H1 (cell line): Measurements from ENCODE around the gene SHISA6. TPM values are rescaled to one million over a fixed set of nuclear protein-coding genes. Genes with fewer than 3 reads are reported as not detected.
A peak's percentile ranks its signal among the peaks of the same experiment; 100 is the strongest.

ENCODE experiments used
- ATF3 ChIP-seq: IDR thresholded peaks from 2 replicates; pipeline ENCODE4 v1.6.1; 2011; ENCODE audit warnings: low read depth, mild to moderate bottlenecking, low read length; ENCODE audit not compliant: insufficient read depth
- BRCA1 ChIP-seq: IDR thresholded peaks from 2 replicates; pipeline ENCODE4 v1.6.1; 2012; ENCODE audit warnings: low read depth, low read length, improper control_type of control experiment
- CBX5 ChIP-seq: fragments of 300-800, 300-1000 bp; sonication (generic); IDR thresholded peaks from 2 replicates; pipeline ENCODE4 v1.7.1; 2016; ENCODE audit warnings: antibody characterized with exemption, low read length, low read depth
- CBX8 ChIP-seq: fragments of 300-800, 300-1000 bp; sonication (generic); IDR thresholded peaks from 2 replicates; pipeline ENCODE4 v1.7.1; 2016; ENCODE audit warnings: low read depth, low read length, borderline replicate concordance
- CHD2 ChIP-seq: IDR thresholded peaks from 2 replicates; pipeline ENCODE4 v1.6.1; 2012; ENCODE audit warnings: low read length, improper control_type of control experiment
- CTCF ChIP-seq, 3 experiments: IDR thresholded peaks; 1 replicate in 2 of 3; 2 replicates in 1 of 3; pipeline versions ENCODE4 v1.5.1 to v1.6.1; 2011; ENCODE audit warnings: low read length in 3 of 3, mild to moderate bottlenecking in 3 of 3, inconsistent platforms in 2 of 3, low read depth in 1 of 3, moderate library complexity in 1 of 3; ENCODE audit not compliant: insufficient read depth in 1 of 3; ENCODE audit errors: control extremely low read depth in 1 of 3
- GTF2F1 ChIP-seq: IDR thresholded peaks from 2 replicates; pipeline ENCODE4 v1.6.1; 2012; ENCODE audit warnings: low read depth, low read length, improper control_type of control experiment, borderline replicate concordance
- HDAC6 ChIP-seq: IDR thresholded peaks from one replicate; pipeline ENCODE4 v1.7.1; 2012; ENCODE audit warnings: low read depth, mild to moderate bottlenecking, inconsistent platforms, low read length, moderate library complexity
- KDM4A ChIP-seq: IDR thresholded peaks from one replicate; pipeline ENCODE4 v1.7.1; 2012; ENCODE audit warnings: low read depth, mild to moderate bottlenecking, moderate library complexity, low read length, inconsistent platforms; ENCODE audit not compliant: severe bottlenecking
- POU5F1 ChIP-seq: IDR thresholded peaks from 2 replicates; pipeline ENCODE4 v1.6.1; 2011; ENCODE audit warnings: low read depth, mild to moderate bottlenecking, low read length, moderate library complexity
- RFX5 ChIP-seq: IDR thresholded peaks from 2 replicates; pipeline ENCODE4 v1.6.1; 2011; ENCODE audit warnings: low read depth, low read length, improper control_type of control experiment, borderline replicate concordance
- RXRA ChIP-seq: IDR thresholded peaks from 2 replicates; pipeline ENCODE4 v1.6.1; 2011; ENCODE audit warnings: low read depth, mild to moderate bottlenecking, low read length, moderate library complexity; ENCODE audit not compliant: insufficient read depth
- SAP30 ChIP-seq: fragments of 300-600 bp; sonication (generic); IDR thresholded peaks from 2 replicates; pipeline ENCODE4 v1.7.1; 2012; ENCODE audit warnings: low read length, moderate library complexity, mild to moderate bottlenecking, inconsistent platforms; ENCODE audit not compliant: insufficient read depth, insufficient replicate concordance
- SP4 ChIP-seq: IDR thresholded peaks from 2 replicates; pipeline ENCODE4 v1.6.1; 2012; ENCODE audit warnings: low read length, inconsistent platforms
- USF2 ChIP-seq: IDR thresholded peaks from 2 replicates; pipeline ENCODE4 v1.6.1; 2011; ENCODE audit warnings: low read length, improper control_type of control experiment
- polyA plus RNA-seq, 7 experiments: library from polyadenylated mRNA; depleted of rRNA in 3 of 7; stranded (reverse) in 5 of 7; unstranded in 2 of 7; fragments of >200 nt in 5 of 7; fragments of 200-250 nt in 2 of 7; gene quantifications; 1 replicate in 5 of 7; 2 replicates in 1 of 7; 4 replicates in 1 of 7; pipeline versions ENCODE4 v1.2.1 to v1.2.3, GENCODE V29; 2011 to 2013; ENCODE audit warnings: missing spikeins in 2 of 7, mixed read lengths in 2 of 7
- total RNA-seq: library from RNA; stranded (reverse); fragmentation: NEBNext Ultra II Directional; extraction: Animal tissue kit (Norgen Biotek cat#: 25700); gene quantifications from 2 replicates; pipeline ENCODE4 v1.2.1, GENCODE V29; 2021
- TF ChIP-seq, protein P1 (sequence below): IDR thresholded peaks from 2 replicates; pipeline ENCODE4 v1.6.1; 2012; ENCODE audit warnings: inconsistent platforms
- TF ChIP-seq, protein P2 (sequence below): IDR thresholded peaks from 2 replicates; pipeline ENCODE4 v1.6.1; 2012; ENCODE audit warnings: low read length, inconsistent platforms

The SHISA6 gene
- total and polyA plus RNA-seq, 2 of the 8 experiments (the other 6 are each of a cell fraction or from before 2014, with no cell fraction given): 2.9 to 4.8 TPM

DNA sequence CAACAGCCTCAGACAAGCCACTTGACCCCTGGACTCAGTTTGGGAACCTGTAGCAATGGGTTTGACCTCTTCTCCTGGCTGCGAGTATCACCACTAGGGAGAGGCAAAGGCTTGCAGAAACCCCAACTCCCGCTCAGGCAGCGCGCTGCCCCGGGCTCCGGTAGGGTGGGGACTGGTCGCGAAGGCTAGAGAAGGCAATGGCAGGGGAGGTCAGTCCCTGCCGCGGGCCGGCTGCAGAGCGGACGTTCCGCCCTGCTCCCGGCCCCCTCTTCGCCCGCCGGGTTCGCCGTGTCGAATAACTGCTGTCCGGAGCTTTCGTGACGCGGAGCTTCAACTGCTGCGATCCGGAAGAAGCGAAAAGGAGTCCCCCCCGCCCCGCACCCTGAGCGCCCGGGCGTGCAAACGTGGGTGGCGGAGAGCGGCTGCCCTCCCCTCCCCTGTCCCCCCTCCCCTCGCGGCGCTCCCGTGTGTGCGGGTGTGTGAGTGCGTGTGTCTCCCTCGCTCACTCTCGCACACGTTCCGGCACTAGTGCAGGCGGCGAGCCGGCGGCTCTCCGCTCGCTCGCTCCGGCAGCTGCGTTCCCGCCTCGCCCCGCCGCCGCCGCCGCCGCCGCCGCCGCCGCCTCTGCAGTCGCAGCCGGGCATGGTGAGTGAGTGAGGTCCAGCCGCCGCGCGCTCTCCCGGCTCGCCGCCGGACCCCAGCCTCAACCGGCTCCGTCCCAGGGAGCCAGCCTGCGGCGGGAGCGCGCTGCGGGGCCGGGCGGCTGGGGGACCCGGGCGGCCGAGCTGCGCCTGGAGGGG lies 772 bp upstream of the SHISA6 start (continued):
- TF ChIP-seq, protein P1, sequence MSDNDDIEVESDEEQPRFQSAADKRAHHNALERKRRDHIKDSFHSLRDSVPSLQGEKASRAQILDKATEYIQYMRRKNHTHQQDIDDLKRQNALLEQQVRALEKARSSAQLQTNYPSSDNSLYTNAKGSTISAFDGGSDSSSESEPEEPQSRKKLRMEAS: peak; percentile 18; the same call in 1 of the 2 replicates
- peak; percentile 69 for TF ChIP-seq KDM4A
- TF ChIP-seq ATF3: no peak
- no peak for TF ChIP-seq RFX5
- no peak for TF ChIP-seq USF2
- TF ChIP-seq CBX8: no peak
- TF ChIP-seq, protein P2, sequence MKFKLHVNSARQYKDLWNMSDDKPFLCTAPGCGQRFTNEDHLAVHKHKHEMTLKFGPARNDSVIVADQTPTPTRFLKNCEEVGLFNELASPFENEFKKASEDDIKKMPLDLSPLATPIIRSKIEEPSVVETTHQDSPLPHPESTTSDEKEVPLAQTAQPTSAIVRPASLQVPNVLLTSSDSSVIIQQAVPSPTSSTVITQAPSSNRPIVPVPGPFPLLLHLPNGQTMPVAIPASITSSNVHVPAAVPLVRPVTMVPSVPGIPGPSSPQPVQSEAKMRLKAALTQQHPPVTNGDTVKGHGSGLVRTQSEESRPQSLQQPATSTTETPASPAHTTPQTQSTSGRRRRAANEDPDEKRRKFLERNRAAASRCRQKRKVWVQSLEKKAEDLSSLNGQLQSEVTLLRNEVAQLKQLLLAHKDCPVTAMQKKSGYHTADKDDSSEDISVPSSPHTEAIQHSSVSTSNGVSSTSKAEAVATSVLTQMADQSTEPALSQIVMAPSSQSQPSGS: no peak
- no peak for TF ChIP-seq SAP30
- TF ChIP-seq CBX5: no peak
- TF ChIP-seq RXRA: no peak
- TF ChIP-seq GTF2F1: no peak
- no peak for TF ChIP-seq CHD2
- TF ChIP-seq CTCF (IDR thresholded peaks at IDR 0.05; ENCODE audit: control extremely low read depth in 1 of 3, insufficient read depth in 1 of 3, low read depth in 1 of 3, low read length in 3 of 3): peak; percentile 28 to 55 (median 46); a peak in 3 of 4 replicates
- TF ChIP-seq HDAC6: no peak
- no peak for TF ChIP-seq SP4
- TF ChIP-seq BRCA1: no peak
- no peak for TF ChIP-seq POU5F1
